Right cardiac atrium (tissue), 5 donors: ENCODE results near the gene ATP8A1. TPM values are rescaled to one million over a fixed set of nuclear protein-coding genes. Genes with fewer than 3 reads are reported as not detected.

Source experiments
- ATAC-seq, 2 donors: fragments of 200-7000 bp; cut with Tn5 transposase; one replicate each; pipeline versions ENCODE4 v1.8.0 to v1.9.1; 2020; ENCODE audit warnings: moderate library complexity in 2 of 2, mild to moderate bottlenecking in 1 of 2
- DNase-seq, 3 donors: peaks; one replicate each; pipeline ENCODE4 v3.0.0-alpha.2; 2020
- H3K27ac ChIP-seq: one replicate; pipeline ENCODE4 v1.5.1; 2013; ENCODE audit warnings: mild to moderate bottlenecking, low read length, control low read depth, moderate library complexity
- H3K27me3 ChIP-seq: one replicate; pipeline ENCODE4 v1.6.1; 2013; ENCODE audit not compliant: control insufficient read depth, insufficient read depth
- H3K4me1 ChIP-seq: one replicate; pipeline ENCODE4 v1.6.1; 2013; ENCODE audit warnings: low read length; ENCODE audit not compliant: control insufficient read depth, insufficient read depth
- H3K4me3 ChIP-seq: one replicate; pipeline ENCODE4 v1.5.1; 2013; ENCODE audit warnings: low read length, control low read depth
- H3K9me3 ChIP-seq: one replicate; pipeline ENCODE4 v1.6.1; 2013; ENCODE audit warnings: low read length; ENCODE audit not compliant: control insufficient read depth
- WGBS: extraction: QIAGEN DNeasy Blood & Tissue Kit; methylation state at CpG from one replicate; pipeline ENCODE4 v1.1.7; 2013; 5-methylcytosine and 5-hydroxymethylcytosine counted together
- intact Hi-C, 4 donors: fragments of 100-400 bp; cut with DNase I; formaldehyde crosslinking; loops; one replicate each; pipeline versions ENCODE4 v1.11.0 to v1.14.0; 2022 to 2023
- polyA plus RNA-seq: library from polyadenylated mRNA; stranded (reverse); fragments of 200-250 nt; gene quantifications from one replicate; pipeline ENCODE4 v1.2.3, GENCODE V29; 2013
- total RNA-seq, 4 donors: library from RNA; stranded (reverse); fragmentation: NEBNext Ultra II Directional; extraction: Animal tissue kit (Norgen Biotek cat#: 25700); gene quantifications; one replicate each; pipeline ENCODE4 v1.2.1, GENCODE V29; 2021
- donor health status: healthy with polysubstance abuse.
- donor health status: DM: no; HTN: yes; CAD: no.
- donor health status: DM: no; HTN: no; CAD: no.
- donor health status: DM: no; HTN: yes; CAD: no; lungs with severe emphysema.
- donor health status: DM: yes; HTN: yes; CAD: no.

ATP8A1 gene
- total and polyA plus RNA-seq, 5 donors = 9.5 to 28.2 (median 20.7) TPM

DNA sequence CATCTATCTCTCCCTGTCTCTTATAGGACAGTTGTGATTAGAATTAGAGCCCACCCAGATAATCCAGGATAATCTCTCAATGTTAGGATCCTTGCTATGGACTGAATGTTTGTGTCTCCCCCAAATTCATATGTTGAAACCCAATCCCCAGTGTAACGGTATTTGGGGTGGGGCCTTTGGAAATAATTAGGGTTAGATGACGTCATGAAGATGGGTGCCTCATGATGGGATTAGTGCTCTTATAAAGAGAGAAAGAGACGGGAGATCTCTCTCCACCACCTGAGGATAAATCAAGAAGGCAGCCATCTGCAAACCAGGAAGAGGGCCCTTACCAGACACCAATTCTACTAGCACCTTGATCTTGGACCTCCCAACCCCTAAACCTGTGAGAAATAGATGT is 293.3 kb downstream of the ATP8A1 start:
- H3K27me3 ChIP-seq = no peaks in the 10 kb centered on the region
- H3K4me3 ChIP-seq = no peak overlapping the region
- 92% methylated on average over 3 of the region's 3 CpGs for WGBS
- no peaks in the 10 kb centered on the region for H3K4me1 ChIP-seq
- ATAC-seq (no peak), DNase-seq (no peak)
- intact Hi-C loops = no loop called here
- no peak overlapping the region for H3K27ac ChIP-seq
- H3K9me3 ChIP-seq = no peaks in the 10 kb centered on the region

DNA sequence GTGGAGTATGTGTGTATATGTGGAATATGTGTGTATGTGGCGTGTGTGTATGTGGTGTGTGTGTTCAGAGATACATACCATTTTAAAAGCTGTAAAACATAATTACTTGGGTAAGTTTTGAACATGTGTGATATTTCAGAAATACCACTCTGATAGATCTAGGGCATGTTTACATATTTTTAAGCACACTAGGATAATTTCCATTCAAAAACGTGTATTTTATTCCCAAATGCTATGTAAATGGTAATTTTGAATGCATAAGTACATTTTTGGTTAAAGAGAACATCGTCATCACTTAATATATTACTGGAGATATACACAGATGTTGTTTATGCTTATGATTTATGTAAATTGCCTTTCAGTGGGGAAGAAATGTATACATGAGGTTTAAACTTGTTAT is 294.3 kb downstream of the ATP8A1 start:
- Histone ChIP-seq H3K4me1 (no peaks in the 10 kb centered on the region), H3K27ac (no peak overlapping the region), H3K9me3 (no peaks in the 10 kb centered on the region), H3K4me3 (no peak overlapping the region), H3K27me3 (no peaks in the 10 kb centered on the region)
- ATAC-seq (no peak), DNase-seq (no peak)
- intact Hi-C loops = no loop called here
- 83% methylated on average over 3 of the region's 3 CpGs for WGBS

DNA sequence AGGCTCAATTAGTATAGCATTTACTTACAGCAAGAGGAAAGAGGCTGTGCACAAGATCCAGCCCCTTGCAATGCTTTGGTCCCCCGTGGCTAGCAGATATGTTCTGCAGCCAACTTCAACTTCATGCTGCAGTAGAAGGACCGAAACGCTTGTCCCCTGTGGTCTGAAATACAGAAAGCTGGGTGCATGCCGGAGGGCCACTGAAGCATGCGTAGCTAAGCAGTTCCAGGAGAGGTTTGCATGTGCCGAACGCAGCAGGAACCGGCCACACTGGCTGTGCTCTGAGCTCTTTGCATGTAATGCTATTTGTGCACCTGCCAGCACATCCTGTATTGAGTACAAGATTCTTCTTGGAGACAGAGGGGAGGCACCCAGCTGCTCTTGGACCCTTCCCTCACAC is 295.4 kb downstream of the ATP8A1 start:
- Histone ChIP-seq H3K27ac (no peak overlapping the region), H3K9me3 (no peaks in the 10 kb centered on the region), H3K4me1 (no peaks in the 10 kb centered on the region), H3K4me3 (no peak overlapping the region), H3K27me3 (no peaks in the 10 kb centered on the region)
- ATAC-seq (no peak), DNase-seq (no peak)
- intact Hi-C loops = no loop called here
- WGBS = 71% methylated on average over 8 of the region's 8 CpGs

DNA sequence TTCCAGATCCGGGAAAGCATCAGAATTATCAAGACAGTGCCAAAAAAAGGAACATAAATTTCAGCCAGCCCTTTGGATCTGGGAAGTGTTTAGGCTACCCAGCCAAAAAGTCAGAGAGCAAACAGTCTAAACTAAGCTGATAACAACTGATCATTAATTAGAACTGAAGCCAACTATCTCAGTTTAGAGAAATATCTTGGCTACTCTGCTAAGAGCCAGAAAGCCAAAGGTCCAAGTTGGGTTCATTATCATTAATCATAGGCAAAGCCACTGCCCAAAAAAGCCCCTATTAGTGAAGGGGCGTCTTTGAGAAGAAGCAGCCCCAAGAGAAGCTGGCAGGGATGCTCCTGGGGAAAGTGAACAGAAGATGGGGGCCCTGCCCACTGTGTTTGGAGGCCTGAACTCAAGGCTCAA is 296.6 kb downstream of the ATP8A1 start:
- H3K27me3 ChIP-seq = no peaks in the 10 kb centered on the region
- ATAC-seq (peak; percentile 45 to 66), DNase-seq (peak in 1 of 3 donors; percentile 61)
- intact Hi-C loops = no loop called here
- peak overlapping the region; percentile 26 for H3K4me3 ChIP-seq
- WGBS = 34% methylated on average over 2 of the region's 2 CpGs
- no peaks in the 10 kb centered on the region for H3K9me3 ChIP-seq
- no peaks in the 10 kb centered on the region for H3K4me1 ChIP-seq
- no peak overlapping the region for H3K27ac ChIP-seq

DNA sequence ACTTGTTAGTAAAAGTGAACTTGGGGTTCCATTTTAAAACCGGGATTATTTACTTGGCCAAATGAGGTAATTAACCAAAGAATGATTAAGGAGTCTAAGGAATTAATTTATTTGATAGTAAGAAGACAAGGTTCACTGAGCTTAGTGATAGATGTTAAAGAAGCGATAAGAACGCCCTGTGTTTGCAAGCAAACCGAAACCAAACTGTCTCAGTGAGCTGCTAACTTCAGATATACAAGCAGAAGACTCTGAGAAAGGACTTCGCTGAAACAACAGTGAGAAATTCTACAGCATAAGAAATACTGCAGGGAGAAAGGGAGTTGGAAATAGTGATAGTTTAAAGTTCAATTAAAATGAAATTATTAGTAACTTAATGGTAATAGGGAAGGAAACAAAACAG is 297.2 kb downstream of the ATP8A1 start:
- Histone ChIP-seq H3K9me3 (no peaks in the 10 kb centered on the region), H3K27me3 (no peaks in the 10 kb centered on the region), H3K4me3 (peak overlapping the region; percentile 26), H3K27ac (no peak overlapping the region), H3K4me1 (no peaks in the 10 kb centered on the region)
- DNase-seq (no peak), ATAC-seq (no peak)
- WGBS = 34% methylated on average over 5 of the region's 5 CpGs
- intact Hi-C loops = no loop called here

Other genes with a start within 250 kb of the ATP8A1 start
- not detected for gene GRXCR1, start 235.6 kb upstream of the ATP8A1 start, total RNA-seq
- not detected for gene GRXCR1, start 235.6 kb upstream of the ATP8A1 start, polyA plus RNA-seq